ENCODE measurements around the gene IL15RA.

GRCh38 chr10:5933909-5934546 is 43.3 kb downstream of the IL15RA start:
- TF ChIP-seq CTCF (conservative IDR thresholded peaks at IDR 0.05; ENCODE audit: low read depth, low read length) (no peak), EZH2phosphoT487 (IDR thresholded peaks at IDR 0.05; ENCODE audit: borderline replicate concordance, low read length) (no peak), EZH2 (IDR thresholded peaks at IDR 0.05; ENCODE audit: low read length, unreplicated experiment) (no peak)

Data from PC-3 (cell line).